Measurements from ENCODE around the gene AVEN.

DNA sequence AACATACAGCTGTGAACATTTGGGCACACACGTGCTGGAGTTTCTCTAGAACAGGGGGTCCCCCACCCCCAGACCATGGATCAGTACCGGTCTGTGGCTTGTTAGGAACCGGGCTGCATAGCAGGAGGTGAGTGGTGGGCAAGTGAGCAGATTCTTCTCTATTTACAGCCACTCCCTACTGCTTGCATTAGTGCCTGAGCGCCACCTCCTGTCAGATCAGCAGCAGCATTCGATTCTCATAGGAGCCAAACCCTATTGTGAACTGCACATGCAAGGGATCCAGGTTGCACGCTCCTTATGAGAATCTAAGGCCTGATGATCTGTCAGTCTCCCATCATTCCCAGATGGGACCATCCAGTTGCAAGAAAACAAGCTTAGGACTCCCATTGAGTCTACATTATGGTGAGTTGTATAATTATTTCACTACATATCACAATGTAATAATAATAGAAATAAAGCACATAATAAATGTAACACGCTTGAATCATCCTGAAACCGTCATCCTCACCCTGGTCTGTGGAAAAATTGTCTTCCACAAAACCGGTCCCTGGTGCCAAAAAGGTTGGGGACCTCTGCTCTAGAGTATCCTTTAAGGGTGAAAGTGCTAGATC, 44.9 kb downstream of the AVEN start:
- TF ChIP-seq, protein P1, sequence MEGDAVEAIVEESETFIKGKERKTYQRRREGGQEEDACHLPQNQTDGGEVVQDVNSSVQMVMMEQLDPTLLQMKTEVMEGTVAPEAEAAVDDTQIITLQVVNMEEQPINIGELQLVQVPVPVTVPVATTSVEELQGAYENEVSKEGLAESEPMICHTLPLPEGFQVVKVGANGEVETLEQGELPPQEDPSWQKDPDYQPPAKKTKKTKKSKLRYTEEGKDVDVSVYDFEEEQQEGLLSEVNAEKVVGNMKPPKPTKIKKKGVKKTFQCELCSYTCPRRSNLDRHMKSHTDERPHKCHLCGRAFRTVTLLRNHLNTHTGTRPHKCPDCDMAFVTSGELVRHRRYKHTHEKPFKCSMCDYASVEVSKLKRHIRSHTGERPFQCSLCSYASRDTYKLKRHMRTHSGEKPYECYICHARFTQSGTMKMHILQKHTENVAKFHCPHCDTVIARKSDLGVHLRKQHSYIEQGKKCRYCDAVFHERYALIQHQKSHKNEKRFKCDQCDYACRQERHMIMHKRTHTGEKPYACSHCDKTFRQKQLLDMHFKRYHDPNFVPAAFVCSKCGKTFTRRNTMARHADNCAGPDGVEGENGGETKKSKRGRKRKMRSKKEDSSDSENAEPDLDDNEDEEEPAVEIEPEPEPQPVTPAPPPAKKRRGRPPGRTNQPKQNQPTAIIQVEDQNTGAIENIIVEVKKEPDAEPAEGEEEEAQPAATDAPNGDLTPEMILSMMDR (IDR thresholded peaks at IDR 0.05), result no peak
- TF ChIP-seq POLR2A (IDR thresholded peaks at IDR 0.05), result no peak
